DOHH2 (cell line): Measurements from ENCODE around the gene SPRED3.
"Not testable (repeated sequence)": the region's sequence is repeated elsewhere in the genome, so short reads cannot be mapped to it uniquely, and the experiment has no call there.

Experiments used
- H3F3A ChIP-seq: fragments of 200-600 bp; sonication (generic), shearing (Covaris generic); 2 replicates; pipeline ENCODE4 v1.6.0; 2016; ENCODE audit warnings: antibody characterized with exemption, mild to moderate bottlenecking; ENCODE audit not compliant: control insufficient read depth, insufficient read depth
- H3K27ac ChIP-seq: fragments of 200-600 bp; sonication (generic); 2 replicates; pipeline ENCODE4 v1.5.1; 2014; ENCODE audit warnings: low read depth, mild to moderate bottlenecking, low read length, moderate library complexity
- H3K27me3 ChIP-seq: fragments of 200-600 bp; sonication (generic); 2 replicates; pipeline ENCODE4 v1.6.1; 2014; ENCODE audit warnings: mild to moderate bottlenecking, low read length, mixed read lengths; ENCODE audit not compliant: control insufficient read depth
- H3K36me3 ChIP-seq: fragments of 200-600 bp; sonication (generic); 2 replicates; pipeline ENCODE4 v1.6.1; 2014; ENCODE audit warnings: mild to moderate bottlenecking, low read length, moderate library complexity, mixed read lengths; ENCODE audit not compliant: control insufficient read depth
- H3K4me1 ChIP-seq: fragments of 200-600 bp; sonication (generic); 2 replicates; pipeline ENCODE4 v1.6.1; 2014; ENCODE audit warnings: mild to moderate bottlenecking, low read length, mixed read lengths; ENCODE audit not compliant: control insufficient read depth
- H3K4me2 ChIP-seq: fragments of 200-600 bp; sonication (generic); 2 replicates; pipeline ENCODE4 v1.6.0; 2014; ENCODE audit warnings: mild to moderate bottlenecking, low read length, moderate library complexity
- H3K4me3 ChIP-seq: fragments of 200-600 bp; sonication (generic); 2 replicates; pipeline ENCODE4 v1.5.1; 2014; ENCODE audit warnings: mild to moderate bottlenecking, low read length, mixed read lengths
- H3K79me2 ChIP-seq: fragments of 200-600 bp; sonication (generic); 2 replicates; pipeline ENCODE4 v1.6.1; 2014; ENCODE audit warnings: mild to moderate bottlenecking, low read length, mixed read lengths; ENCODE audit not compliant: control insufficient read depth
- H3K9me2 ChIP-seq: fragments of 200-600 bp; sonication (generic); replicated peaks from 2 replicates; pipeline ENCODE4 v1.6.1; 2014; ENCODE audit warnings: mild to moderate bottlenecking, low read length, mixed read lengths; ENCODE audit not compliant: control insufficient read depth
- H3K9me3 ChIP-seq: fragments of 200-600 bp; sonication (generic); 2 replicates; pipeline ENCODE4 v1.6.1; 2014; ENCODE audit warnings: antibody characterized with exemption, low read length, mixed read lengths; ENCODE audit not compliant: control insufficient read depth, insufficient read depth
- H4K20me1 ChIP-seq: fragments of 200-600 bp; sonication (generic); 2 replicates; pipeline ENCODE4 v1.6.0; 2014; ENCODE audit warnings: low read depth, mild to moderate bottlenecking, antibody characterized with exemption, low read length, moderate library complexity; ENCODE audit not compliant: control insufficient read depth, insufficient read depth
- CTCF ChIP-seq: fragments of 200-600 bp; sonication (generic); IDR thresholded peaks from one replicate; pipeline ENCODE4 v1.5.1; 2014; ENCODE audit warnings: antibody characterized with exemption, mild to moderate bottlenecking, low read depth, low read length; ENCODE audit not compliant: poor library complexity, severe bottlenecking
- EZH2phosphoT487 ChIP-seq: fragments of 200-600 bp; sonication (generic); IDR thresholded peaks from 2 replicates; pipeline ENCODE4 v1.6.1; 2017; ENCODE audit warnings: borderline replicate concordance, mild to moderate bottlenecking, antibody characterized with exemption, low read length, moderate library complexity, mixed read lengths

SPRED3 gene

GRCh38 chr19:38388349-38389100 is at the start of gene SPRED3:
TSS of gene SPRED3 (plus strand) at chr19:38388697. CDS start at chr19:38390303, 1,606 bp downstream.
- peak within 1 kb of the TSS; percentile 78 for H3K4me3 ChIP-seq
- TF ChIP-seq EZH2phosphoT487 (no peak; the same call in 1 of the 2 replicates), CTCF (no peak)
- H3K27me3 ChIP-seq = peaks cover 47% of the 10 kb centered on the region
- no peaks in the 10 kb centered on the region for H3K9me2 ChIP-seq
- no peak within 1 kb of the TSS; the same call in 1 of the 2 replicates for H3K27ac ChIP-seq
- no peaks in the 10 kb centered on the region for H3K9me3 ChIP-seq
- H3K4me2 ChIP-seq = peak within 1 kb of the TSS; percentile 95
- 0 out of 2 replicates have a peak, but pooled peaks cover 4% of the 10 kb centered on the region for H4K20me1 ChIP-seq
- peaks cover 3% of the 10 kb centered on the region; the same call in 1 of the 2 replicates for H3K36me3 ChIP-seq
- peaks cover 25% of the 10 kb centered on the region for H3K4me1 ChIP-seq
- no peaks in the 10 kb centered on the region; the same call in 1 of the 2 replicates for H3F3A ChIP-seq
- no peaks in the 10 kb centered on the region for H3K79me2 ChIP-seq

GRCh38 chr19:38339011-38339410 is 49.5 kb upstream of the SPRED3 start:
- not testable (repeated sequence) for H3K4me3 ChIP-seq, H3K27me3 ChIP-seq, H3K9me2 ChIP-seq, H3K79me2 ChIP-seq, H4K20me1 ChIP-seq, H3F3A ChIP-seq, H3K4me2 ChIP-seq, H3K36me3 ChIP-seq, H3K9me3 ChIP-seq, H3K27ac ChIP-seq, H3K4me1 ChIP-seq

GRCh38 chr19:38340927-38341326 is 47.6 kb upstream of the SPRED3 start:
- no peak overlapping the region for H3K4me2 ChIP-seq
- no peaks in the 10 kb centered on the region for H3K9me3 ChIP-seq
- no peaks in the 10 kb centered on the region for H3K79me2 ChIP-seq
- peaks cover 8% of the 10 kb centered on the region for H3K4me1 ChIP-seq
- H3F3A ChIP-seq = peaks cover 3% of the 10 kb centered on the region; the same call in 1 of the 2 replicates
- H4K20me1 ChIP-seq = no peaks in the 10 kb centered on the region
- no peak overlapping the region for H3K4me3 ChIP-seq
- no peaks in the 10 kb centered on the region for H3K9me2 ChIP-seq
- H3K27ac ChIP-seq = no peak overlapping the region
- no peaks in the 10 kb centered on the region for H3K27me3 ChIP-seq
- H3K36me3 ChIP-seq = no peaks in the 10 kb centered on the region
- no peak for TF ChIP-seq CTCF
- TF ChIP-seq EZH2phosphoT487 = no peak

GRCh38 chr19:38346837-38347236 is 41.7 kb upstream of the SPRED3 start:
- Histone ChIP-seq H3K4me1 (no peaks in the 10 kb centered on the region), H3F3A (no peaks in the 10 kb centered on the region), H4K20me1 (no peaks in the 10 kb centered on the region), H3K9me3 (no peaks in the 10 kb centered on the region), H3K79me2 (no peaks in the 10 kb centered on the region), H3K4me3 (no peak overlapping the region), H3K27me3 (no peaks in the 10 kb centered on the region), H3K36me3 (no peaks in the 10 kb centered on the region), H3K9me2 (no peaks in the 10 kb centered on the region), H3K27ac (no peak overlapping the region), H3K4me2 (no peak overlapping the region)
- no peak for TF ChIP-seq EZH2phosphoT487
- TF ChIP-seq CTCF = no peak
